ENCODE measurements around the gene COL4A2. TPM values are rescaled to one million over a fixed set of nuclear protein-coding genes. Genes with fewer than 3 reads are reported as not detected.

COL4A2 gene
- total RNA-seq, 6 experiments from 2014 or later, result 8.4 to 65.8 (median 42.5) TPM

DNA sequence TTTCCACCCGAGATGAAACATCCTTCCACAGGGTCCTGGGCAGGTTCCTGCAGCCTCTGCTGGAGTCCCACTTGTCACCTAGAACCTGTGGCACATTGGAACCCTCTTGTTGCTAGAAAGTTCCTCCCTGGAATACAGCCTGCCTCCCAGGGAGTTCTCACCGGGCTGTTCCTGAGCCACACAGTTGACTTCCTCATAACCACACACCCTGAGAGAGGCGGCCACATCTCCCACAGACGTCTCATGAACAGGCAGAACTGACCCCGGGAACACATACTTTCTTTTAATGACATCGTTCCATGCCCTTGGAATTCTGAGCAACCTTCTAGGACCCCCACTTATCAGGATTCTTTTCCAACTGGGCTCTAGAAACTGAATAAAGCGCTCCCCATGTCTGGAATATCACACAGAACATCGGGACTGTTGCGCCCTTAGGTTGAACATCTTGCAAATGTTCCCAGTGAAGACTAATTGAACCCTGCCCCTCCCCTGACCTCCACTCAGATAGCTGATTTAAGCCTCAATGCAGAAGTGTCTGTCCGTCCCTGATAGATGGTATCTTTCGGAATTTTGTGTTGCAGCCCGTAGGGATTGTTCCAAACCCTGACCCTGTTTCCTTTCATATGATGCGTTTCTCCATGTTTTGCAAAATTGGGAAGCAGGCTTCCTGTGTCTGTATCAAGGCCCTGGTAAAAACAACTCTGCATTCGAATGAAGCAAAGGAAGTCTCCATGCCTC, 163.4 kb downstream of the COL4A2 start:
- intact Hi-C loops (cut with DNase I), result no loop called here
- WGBS (ENCODE audit: insufficient coverage, low coverage, low lambda C conversion rate, missing lambda C conversion rate), result 47% methylated on average over 13 of the region's 14 CpGs
- DNase-seq, result no peak
- Histone ChIP-seq H3K4me3 (no peak overlapping the region), H3K27me3 (no peaks in the 10 kb centered on the region), H3K36me3 (no peaks in the 10 kb centered on the region), H3K4me1 (peaks cover 0 to 7% (median 0%) of the 10 kb centered on the region in 4 donors), H3K9me3 (no peaks in the 10 kb centered on the region), H3K27ac (peak overlapping the region in 2 of 3 donors; percentile 18 to 43)
- TF ChIP-seq, protein P1, sequence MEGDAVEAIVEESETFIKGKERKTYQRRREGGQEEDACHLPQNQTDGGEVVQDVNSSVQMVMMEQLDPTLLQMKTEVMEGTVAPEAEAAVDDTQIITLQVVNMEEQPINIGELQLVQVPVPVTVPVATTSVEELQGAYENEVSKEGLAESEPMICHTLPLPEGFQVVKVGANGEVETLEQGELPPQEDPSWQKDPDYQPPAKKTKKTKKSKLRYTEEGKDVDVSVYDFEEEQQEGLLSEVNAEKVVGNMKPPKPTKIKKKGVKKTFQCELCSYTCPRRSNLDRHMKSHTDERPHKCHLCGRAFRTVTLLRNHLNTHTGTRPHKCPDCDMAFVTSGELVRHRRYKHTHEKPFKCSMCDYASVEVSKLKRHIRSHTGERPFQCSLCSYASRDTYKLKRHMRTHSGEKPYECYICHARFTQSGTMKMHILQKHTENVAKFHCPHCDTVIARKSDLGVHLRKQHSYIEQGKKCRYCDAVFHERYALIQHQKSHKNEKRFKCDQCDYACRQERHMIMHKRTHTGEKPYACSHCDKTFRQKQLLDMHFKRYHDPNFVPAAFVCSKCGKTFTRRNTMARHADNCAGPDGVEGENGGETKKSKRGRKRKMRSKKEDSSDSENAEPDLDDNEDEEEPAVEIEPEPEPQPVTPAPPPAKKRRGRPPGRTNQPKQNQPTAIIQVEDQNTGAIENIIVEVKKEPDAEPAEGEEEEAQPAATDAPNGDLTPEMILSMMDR (IDR thresholded peaks at IDR 0.05), result no peak
- TF ChIP-seq POLR2A (IDR thresholded peaks at IDR 0.05), result no peak
- peak; percentile 47 to 66 (median 58) for ATAC-seq

DNA sequence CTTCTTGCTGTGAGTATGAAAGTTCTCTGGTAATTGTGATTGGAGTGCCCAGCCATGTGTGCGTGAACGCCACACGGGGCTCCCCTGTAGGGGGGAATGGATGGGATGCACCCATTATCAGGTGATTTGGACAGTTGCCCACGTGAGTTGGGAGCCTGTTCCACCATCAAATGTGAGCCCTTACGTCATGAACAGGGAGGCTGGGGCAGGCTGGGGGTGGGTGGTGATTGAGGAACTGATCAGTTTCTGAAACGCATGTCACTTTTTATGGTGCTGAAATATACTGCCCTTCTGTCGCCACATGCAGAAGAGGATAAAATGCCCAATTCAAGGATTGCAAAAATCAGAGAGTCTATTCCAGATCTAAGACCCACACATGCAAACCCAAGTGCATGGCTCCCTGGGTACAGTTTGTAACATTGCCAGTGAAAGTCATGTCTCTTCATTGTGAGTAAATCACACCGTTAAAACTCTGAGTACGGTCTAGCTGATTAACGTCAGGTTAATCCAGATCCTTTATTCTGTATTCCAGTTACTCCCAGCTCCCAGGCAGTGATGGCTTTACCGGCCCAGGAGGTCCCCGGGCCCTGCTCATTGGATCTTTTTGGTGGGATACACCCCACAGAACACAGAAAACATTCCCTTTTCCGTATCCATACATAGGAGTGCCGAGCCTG, 164.2 kb downstream of the COL4A2 start:
- H3K27ac ChIP-seq, result peak overlapping the region in 2 of 3 donors; percentile 2 to 71
- no peaks in the 10 kb centered on the region for H3K9me3 ChIP-seq
- TF ChIP-seq, protein P1 (IDR thresholded peaks at IDR 0.05), result no peak
- TF ChIP-seq POLR2A (IDR thresholded peaks at IDR 0.05), result no peak
- DNase-seq (no peak), ATAC-seq (peak in 2 of 4 donors; percentile 37)
- 62% methylated on average over 9 of the region's 14 CpGs for WGBS (ENCODE audit: insufficient coverage, low coverage, low lambda C conversion rate, missing lambda C conversion rate)
- H3K4me3 ChIP-seq, result no peak overlapping the region
- no peaks in the 10 kb centered on the region for H3K36me3 ChIP-seq
- H3K4me1 ChIP-seq, result peaks cover 0 to 5% (median 0%) of the 10 kb centered on the region in 4 donors
- no peaks in the 10 kb centered on the region for H3K27me3 ChIP-seq
- intact Hi-C loops (cut with DNase I), result no loop called here

DNA sequence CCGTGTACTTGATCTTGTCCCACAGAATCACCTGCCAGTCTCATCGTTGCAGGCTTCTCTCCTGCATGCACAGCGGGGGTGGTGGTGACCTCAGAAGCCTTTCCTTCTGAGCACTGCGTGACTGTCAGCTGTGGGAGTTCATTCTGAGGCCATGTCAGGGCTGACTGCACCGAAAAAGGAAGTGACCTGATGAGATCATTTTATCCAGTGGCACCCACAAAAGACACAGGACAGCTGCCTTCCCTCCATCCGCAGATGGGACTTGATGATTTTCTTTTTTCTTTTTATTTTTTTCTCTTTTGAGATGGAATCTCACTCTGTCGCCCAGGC, 164.7 kb downstream of the COL4A2 start:
- no peak for TF ChIP-seq POLR2A (IDR thresholded peaks at IDR 0.05)
- TF ChIP-seq, protein P1 (IDR thresholded peaks at IDR 0.05), result no peak
- Histone ChIP-seq H3K4me3 (no peak overlapping the region), H3K4me1 (peaks cover 0 to under 1% (median 0%) of the 10 kb centered on the region in 4 donors), H3K27ac (peak overlapping the region in 1 of 3 donors; percentile 71), H3K36me3 (no peaks in the 10 kb centered on the region), H3K9me3 (no peaks in the 10 kb centered on the region), H3K27me3 (no peaks in the 10 kb centered on the region)
- DNase-seq (peak; percentile 58 to 69 (median 61)), ATAC-seq (peak; percentile 65 to 79 (median 78))
- WGBS (ENCODE audit: insufficient coverage, low coverage, low lambda C conversion rate, missing lambda C conversion rate), result 25% methylated on average over 2 of the region's 7 CpGs
- intact Hi-C loops (cut with DNase I), result no loop called here

DNA sequence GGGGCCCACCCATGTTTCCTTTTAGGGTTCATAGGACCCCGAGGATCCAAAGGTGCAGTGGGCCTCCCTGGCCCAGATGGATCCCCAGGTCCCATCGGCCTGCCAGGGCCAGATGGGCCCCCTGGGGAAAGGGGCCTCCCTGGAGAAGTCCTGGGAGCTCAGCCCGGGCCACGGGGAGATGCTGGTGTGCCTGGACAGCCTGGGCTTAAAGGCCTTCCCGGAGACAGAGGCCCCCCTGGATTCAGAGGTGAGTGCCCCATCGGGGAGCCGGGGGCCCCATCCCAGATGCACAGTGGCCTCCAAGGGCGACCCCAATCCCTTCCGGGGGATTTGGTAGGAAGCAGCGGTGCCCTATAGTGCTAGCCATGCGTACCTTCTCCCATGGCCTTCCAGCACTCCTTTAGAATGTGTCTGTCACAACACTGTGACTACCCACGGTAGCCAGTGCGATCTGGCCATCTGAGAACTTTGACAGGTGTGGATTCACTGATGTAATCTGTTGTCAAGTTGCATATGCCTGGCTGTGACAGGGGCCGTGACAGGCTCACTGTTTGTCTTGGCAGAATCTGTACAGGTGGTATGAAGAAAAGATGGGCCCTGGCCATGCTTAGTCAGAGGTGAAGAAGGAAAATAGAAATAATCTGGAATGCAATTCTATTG, 165.9 kb downstream of the COL4A2 start:
- intact Hi-C loops (cut with DNase I), result no loop called here
- no peak overlapping the region for H3K4me3 ChIP-seq
- H3K4me1 ChIP-seq, result no peaks in the 10 kb centered on the region
- 43% methylated on average over 4 of the region's 14 CpGs for WGBS (ENCODE audit: insufficient coverage, low coverage, low lambda C conversion rate, missing lambda C conversion rate)
- no peaks in the 10 kb centered on the region for H3K27me3 ChIP-seq
- no peaks in the 10 kb centered on the region for H3K9me3 ChIP-seq
- TF ChIP-seq POLR2A (IDR thresholded peaks at IDR 0.05), result no peak
- TF ChIP-seq, protein P1 (IDR thresholded peaks at IDR 0.05), result no peak
- H3K36me3 ChIP-seq, result no peaks in the 10 kb centered on the region
- DNase-seq (peak in 1 of 3 donors; percentile 48), ATAC-seq (no peak)
- H3K27ac ChIP-seq, result no peak overlapping the region

Measured in right lobe of liver (tissue), 6 donors.